GM23248 (cell line): Measurements from ENCODE around the gene KIF2C. TPM values are rescaled to one million over a fixed set of nuclear protein-coding genes. Genes with fewer than 3 reads are reported as not detected.

Experiments used
- DNase-seq: peaks from one replicate; pipeline ENCODE4 v3.0.0-alpha.2; 2015
- H2AFZ ChIP-seq: fragments of 200-600 bp; sonication (generic); 2 replicates; pipeline ENCODE4 v1.6.1; 2016; ENCODE audit warnings: antibody characterized with exemption
- H3F3A ChIP-seq: fragments of 200-600 bp; sonication (generic); 2 replicates; pipeline ENCODE4 v1.6.1; 2016; ENCODE audit warnings: mild to moderate bottlenecking, antibody characterized with exemption, mixed run types; ENCODE audit not compliant: insufficient read depth
- H3K27ac ChIP-seq: fragments of 200-600 bp; sonication (generic); 2 replicates; pipeline ENCODE4 v1.5.1; 2016; ENCODE audit warnings: mild to moderate bottlenecking
- H3K27me3 ChIP-seq: fragments of 200-600 bp; sonication (generic); replicated peaks from 2 replicates; pipeline ENCODE4 v1.6.1; 2016; ENCODE audit warnings: mild to moderate bottlenecking; ENCODE audit not compliant: insufficient read depth
- H3K36me3 ChIP-seq: fragments of 200-600 bp; sonication (generic); 2 replicates; pipeline ENCODE4 v1.6.1; 2016; ENCODE audit warnings: low read depth, mild to moderate bottlenecking
- H3K4me1 ChIP-seq: fragments of 200-600 bp; sonication (generic); 2 replicates; pipeline ENCODE4 v1.6.1; 2016; ENCODE audit warnings: mild to moderate bottlenecking; ENCODE audit not compliant: insufficient read depth
- H3K4me2 ChIP-seq: fragments of 200-600 bp; sonication (generic); one replicate; pipeline ENCODE4 v1.6.1; 2016; ENCODE audit warnings: mild to moderate bottlenecking; ENCODE audit not compliant: unreplicated experiment
- H3K4me3 ChIP-seq: fragments of 200-600 bp; sonication (generic); 2 replicates; pipeline ENCODE4 v1.5.1; 2016; ENCODE audit warnings: mild to moderate bottlenecking
- H3K79me2 ChIP-seq: fragments of 200-600 bp; sonication (generic); 2 replicates; pipeline ENCODE4 v1.6.1; 2016; ENCODE audit warnings: mild to moderate bottlenecking; ENCODE audit not compliant: insufficient read depth
- H3K9ac ChIP-seq: fragments of 200-600 bp; sonication (generic); 2 replicates; pipeline ENCODE4 v1.6.1; 2016; ENCODE audit warnings: mild to moderate bottlenecking
- H3K9me2 ChIP-seq: fragments of 200-600 bp; sonication (generic); 2 replicates; pipeline ENCODE4 v1.6.1; 2016; ENCODE audit warnings: mixed run types, mild to moderate bottlenecking, moderate library complexity; ENCODE audit not compliant: insufficient read depth
- H3K9me3 ChIP-seq: fragments of 200-600 bp; sonication (generic); one replicate; pipeline ENCODE4 v1.6.1; 2017; ENCODE audit warnings: low read depth
- H4K20me1 ChIP-seq: fragments of 200-600 bp; sonication (generic); 2 replicates; pipeline ENCODE4 v1.6.0; 2016; ENCODE audit not compliant: insufficient read depth
- EZH2 ChIP-seq: fragments of 200-600 bp; sonication (generic); IDR thresholded peaks from 2 replicates; pipeline ENCODE4 v1.6.1; 2018; ENCODE audit warnings: antibody characterized with exemption, mild to moderate bottlenecking; ENCODE audit not compliant: insufficient read depth, poor library complexity, severe bottlenecking
- EZH2phosphoT487 ChIP-seq: fragments of 200-600 bp; sonication (generic); IDR thresholded peaks from 2 replicates; pipeline ENCODE4 v1.6.1; 2018; ENCODE audit warnings: antibody characterized with exemption, moderate library complexity, mild to moderate bottlenecking, low read depth; ENCODE audit not compliant: insufficient read depth
- WGBS, 2 experiments: methylation state at CpG; one replicate each; pipeline ENCODE4 v1.1.6; 2015 to 2017; ENCODE audit warnings: low lambda C conversion rate in 2 of 2, low coverage in 1 of 2; ENCODE audit errors: missing lambda C conversion rate in 2 of 2; 5-methylcytosine and 5-hydroxymethylcytosine counted together
- in situ Hi-C: fragments of 300-500 bp; cut with MboI; formaldehyde crosslinking; loops from 2 replicates; pipeline ENCODE4 v1.15.0; 2020
- polyA plus RNA-seq: library from polyadenylated mRNA; unstranded; fragments of >200 nt; fragmentation: Nextera tagmentation; extraction: Ambion mirVana; gene quantifications from 2 replicates; pipeline ENCODE4 v1.2.1, GENCODE V29; 2016
- total RNA-seq: library from RNA; depleted of rRNA; stranded (reverse); fragments of >200 nt; shearing (Covaris generic); gene quantifications from 2 replicates; pipeline ENCODE4 v1.2.3, GENCODE V29; 2014

Gene KIF2C
- total and polyA plus RNA-seq, 2 experiments from 2014 or later: 16.4 to 16.9 TPM

DNA sequence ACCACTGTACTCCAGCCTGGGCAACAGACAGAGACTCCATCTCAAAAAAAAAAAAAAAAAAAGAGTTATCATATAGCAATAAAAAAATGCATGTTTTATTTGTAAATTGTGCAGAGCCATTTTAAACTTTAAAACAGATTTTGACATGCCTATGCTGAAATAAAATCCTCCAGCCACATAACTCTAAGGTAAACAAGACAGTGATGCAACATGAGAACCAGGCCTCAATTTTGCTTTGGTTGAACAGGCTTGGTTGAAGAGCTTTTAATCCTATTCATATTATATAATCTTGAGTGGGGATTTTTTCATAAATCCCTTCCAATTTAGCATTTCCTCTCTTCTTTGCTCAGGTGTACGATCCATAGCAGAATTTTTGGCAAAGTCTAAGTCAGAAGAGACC is 39.1 kb upstream of the KIF2C start:
- TF ChIP-seq EZH2phosphoT487: no peak
- TF ChIP-seq EZH2: no peak
- in situ Hi-C loops: no loop called here
- Histone ChIP-seq H3K4me1 (no peaks in the 10 kb centered on the region), H3K36me3 (no peaks in the 10 kb centered on the region), H3K9ac (no peak overlapping the region), H3K79me2 (no peaks in the 10 kb centered on the region), H3F3A (no peaks in the 10 kb centered on the region), H3K9me2 (no peaks in the 10 kb centered on the region), H3K9me3 (no peaks in the 10 kb centered on the region), H2AFZ (no peak overlapping the region), H4K20me1 (no peaks in the 10 kb centered on the region), H3K27ac (no peak overlapping the region), H3K4me3 (no peak overlapping the region), H3K27me3 (no peaks in the 10 kb centered on the region), H3K4me2 (no peak overlapping the region)
- DNase-seq: no peak
- WGBS, 2 experiments: 88 to 100% methylated on average over 1 of the region's 1 CpG

DNA sequence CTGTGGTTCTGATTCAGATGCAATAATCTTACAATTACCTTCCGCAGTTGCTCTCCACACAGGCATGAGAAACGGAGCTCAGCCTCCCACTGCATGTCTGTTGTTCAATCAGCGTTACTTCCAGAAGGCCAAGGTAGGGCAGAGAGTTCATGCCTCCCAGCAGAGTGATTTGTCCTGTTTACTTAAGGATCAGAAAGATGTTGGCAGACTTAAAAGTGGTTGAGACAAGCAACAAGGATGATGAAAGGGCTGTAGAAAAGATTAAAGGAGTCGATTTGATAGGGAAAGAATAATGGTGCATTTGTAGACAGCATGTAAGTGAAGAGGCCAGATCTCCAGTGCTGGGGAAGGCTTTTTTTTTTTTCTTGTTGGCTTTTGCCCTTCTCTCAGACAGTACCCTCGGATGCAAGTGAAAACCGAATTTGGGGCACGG is 38.5 kb upstream of the KIF2C start:
- Histone ChIP-seq H3K9me3 (no peaks in the 10 kb centered on the region), H3K9me2 (no peaks in the 10 kb centered on the region), H3K79me2 (no peaks in the 10 kb centered on the region), H2AFZ (no peak overlapping the region), H3K27me3 (no peaks in the 10 kb centered on the region), H3F3A (no peaks in the 10 kb centered on the region), H3K27ac (no peak overlapping the region), H3K36me3 (no peaks in the 10 kb centered on the region), H4K20me1 (no peaks in the 10 kb centered on the region), H3K4me2 (no peak overlapping the region), H3K4me1 (no peaks in the 10 kb centered on the region), H3K9ac (no peak overlapping the region), H3K4me3 (no peak overlapping the region)
- 81 to 84% methylated on average over 7 of the region's 7 CpGs for WGBS, 2 experiments
- TF ChIP-seq EZH2 (no peak), EZH2phosphoT487 (no peak)
- in situ Hi-C loops: no loop called here
- no peak for DNase-seq

DNA sequence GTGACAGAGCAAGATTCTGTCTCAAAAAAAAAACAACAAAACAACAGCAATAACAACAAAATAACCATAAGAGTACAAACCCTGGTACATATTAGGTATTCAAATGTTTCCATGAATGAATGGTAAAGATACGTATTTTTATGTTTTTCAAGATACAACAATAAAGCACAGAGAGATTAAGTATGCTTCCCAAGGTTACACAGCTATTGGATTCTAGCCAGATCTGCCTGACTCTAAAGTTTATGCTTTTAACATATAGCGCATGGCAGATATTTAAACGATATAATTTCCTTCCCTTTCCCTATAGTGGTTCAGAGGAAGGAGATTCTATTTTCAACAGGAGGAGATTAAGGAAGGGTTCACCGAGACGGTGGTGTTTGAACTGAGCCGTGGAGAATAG is 34.2 kb upstream of the KIF2C start:
- Histone ChIP-seq H4K20me1 (no peaks in the 10 kb centered on the region), H2AFZ (no peak overlapping the region), H3K4me2 (no peak overlapping the region), H3K9ac (no peak overlapping the region), H3K4me1 (peaks cover 23% of the 10 kb centered on the region), H3K79me2 (no peaks in the 10 kb centered on the region), H3F3A (peaks cover 13% of the 10 kb centered on the region), H3K27ac (no peak overlapping the region), H3K9me3 (no peaks in the 10 kb centered on the region), H3K27me3 (no peaks in the 10 kb centered on the region), H3K4me3 (no peak overlapping the region), H3K9me2 (no peaks in the 10 kb centered on the region), H3K36me3 (no peaks in the 10 kb centered on the region)
- TF ChIP-seq EZH2 (no peak), EZH2phosphoT487 (no peak)
- in situ Hi-C loops: no loop called here
- no peak for DNase-seq
- WGBS, 2 experiments: 87 to 89% methylated on average over 6 of the region's 6 CpGs

DNA sequence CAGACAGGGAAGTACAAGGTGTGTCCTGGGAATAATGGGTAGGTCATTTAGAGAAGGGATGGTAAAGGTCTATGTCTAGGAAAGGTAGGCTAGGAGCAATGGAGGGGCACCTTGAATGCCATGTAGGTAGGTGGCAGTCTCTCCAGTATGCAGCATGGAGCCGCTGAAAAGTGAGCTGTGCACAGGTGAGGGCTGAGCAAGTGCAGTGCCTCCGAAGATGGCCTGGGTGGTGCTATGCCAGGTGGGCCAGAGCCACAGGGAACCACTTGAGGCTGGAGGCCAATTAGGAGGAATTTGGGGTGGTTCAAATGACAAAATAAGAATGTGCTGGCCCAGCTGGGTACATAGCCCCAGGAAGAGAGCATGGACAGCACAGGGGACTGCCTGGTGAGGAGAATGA is 33.7 kb upstream of the KIF2C start:
- in situ Hi-C loops: no loop called here
- no peak for TF ChIP-seq EZH2
- no peak for TF ChIP-seq EZH2phosphoT487
- peaks cover 23% of the 10 kb centered on the region for H3K4me1 ChIP-seq
- H3K4me3 ChIP-seq: no peak overlapping the region
- no peaks in the 10 kb centered on the region for H3K27me3 ChIP-seq
- peaks cover 13% of the 10 kb centered on the region for H3F3A ChIP-seq
- no peaks in the 10 kb centered on the region for H3K79me2 ChIP-seq
- H2AFZ ChIP-seq: no peak overlapping the region
- no peaks in the 10 kb centered on the region for H3K9me3 ChIP-seq
- no peaks in the 10 kb centered on the region for H3K36me3 ChIP-seq
- H4K20me1 ChIP-seq: no peaks in the 10 kb centered on the region
- 100% methylated on average over 2 of the region's 2 CpGs for WGBS, 2 experiments
- H3K27ac ChIP-seq: no peak overlapping the region
- no peak overlapping the region for H3K9ac ChIP-seq
- no peak for DNase-seq
- H3K9me2 ChIP-seq: no peaks in the 10 kb centered on the region
- no peak overlapping the region for H3K4me2 ChIP-seq
